ENCODE data around the gene ATCAY. TPM values are rescaled to one million over a fixed set of nuclear protein-coding genes. Genes with fewer than 3 reads are reported as not detected.
A peak's percentile ranks its signal among the peaks of the same experiment; 100 is the strongest.

The ATCAY gene
- total and polyA plus RNA-seq, 2 of the 13 experiments (the other 11 are each of a cell fraction or from before 2014, with no cell fraction given), result not detected

DNA sequence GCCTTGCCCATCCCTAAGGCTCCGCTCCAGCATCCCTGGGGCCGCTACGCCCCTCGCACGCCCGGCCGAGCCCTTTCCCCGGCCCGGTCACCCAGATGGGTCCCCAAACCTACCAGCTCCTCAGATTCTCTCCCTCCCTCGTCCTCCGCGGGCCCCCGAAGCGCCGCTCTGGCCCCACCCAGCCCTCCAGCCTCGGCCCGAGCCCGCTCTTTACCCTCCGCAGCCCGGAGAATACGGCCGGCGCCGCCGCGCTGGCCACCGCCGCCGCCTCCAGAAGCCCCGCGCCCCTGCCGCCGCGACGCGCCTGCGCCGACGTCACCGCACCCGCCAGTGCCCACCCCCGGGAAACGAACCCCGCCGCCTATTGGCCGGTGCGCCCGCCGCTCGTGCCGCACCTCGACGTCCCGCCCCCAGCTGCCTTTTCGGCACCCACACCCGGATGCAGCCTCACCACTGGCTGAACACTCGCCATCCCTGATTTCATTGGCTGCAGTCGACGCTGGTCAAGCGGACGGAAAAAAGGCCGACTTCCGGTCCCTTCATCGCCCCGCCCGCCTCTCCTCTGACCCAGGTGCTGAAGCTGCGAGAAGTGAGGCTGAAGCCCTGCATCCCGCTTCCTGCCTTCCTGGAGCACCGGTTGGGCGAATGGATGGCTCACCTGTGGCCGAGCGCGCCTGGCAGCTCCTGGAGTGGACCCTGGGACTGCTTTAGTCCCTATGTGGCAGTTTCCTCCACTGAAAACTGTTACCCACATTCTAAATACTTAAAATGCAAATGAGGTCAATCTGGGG lies 90.5 kb downstream of the ATCAY start, which contains the start of gene DAPK3 (continued):
- TF ChIP-seq ZNF781 (CRISPR knock-in tag; IDR thresholded peaks at IDR 0.05; ENCODE audit: borderline replicate concordance, not compliant biosample characterization) (no peak), ZNF7 (CRISPR knock-in tag; IDR thresholded peaks at IDR 0.05) (no peak), YY1 (IDR thresholded peaks at IDR 0.05; ENCODE audit: insufficient read depth, insufficient replicate concordance, low read depth, low read length) (peak; percentile 29), ZNF792 (CRISPR knock-in tag; IDR thresholded peaks at IDR 0.05) (0 out of 2 replicates have a peak, but pooled peaks have one; percentile 23), ZNF3 (CRISPR knock-in tag; IDR thresholded peaks at IDR 0.05) (no peak), PITX1 (CRISPR knock-in tag; IDR thresholded peaks at IDR 0.05) (no peak), AHR (CRISPR knock-in tag; IDR thresholded peaks at IDR 0.05) (no peak), SOX13 (IDR thresholded peaks at IDR 0.05) (no peak), SOX13 (CRISPR knock-in tag; conservative IDR thresholded peaks at IDR 0.05 in 1 of 2, IDR thresholded peaks at IDR 0.05 in 1 of 2) (0 out of 4 replicates have a peak, but pooled peaks of 1 of the 2 experiments have one; percentile 50), ZNF546 (CRISPR knock-in tag; conservative IDR thresholded peaks at IDR 0.05) (no peak), SP140L (CRISPR knock-in tag; IDR thresholded peaks at IDR 0.05; ENCODE audit: borderline replicate concordance) (no peak), NFE2 (CRISPR knock-in tag; IDR thresholded peaks at IDR 0.05) (no peak), NR1H2 (CRISPR knock-in tag; IDR thresholded peaks at IDR 0.05; ENCODE audit: borderline replicate concordance, low read depth) (no peak), CAMTA2 (CRISPR knock-in tag; IDR thresholded peaks at IDR 0.05; ENCODE audit: borderline replicate concordance) (no peak), ZNF713 (CRISPR knock-in tag; IDR thresholded peaks at IDR 0.05) (no peak), SRSF4 (IDR thresholded peaks at IDR 0.05; ENCODE audit: low read depth, low read length, poor library complexity, severe bottlenecking) (no peak)
- TF ChIP-seq, protein P1, sequence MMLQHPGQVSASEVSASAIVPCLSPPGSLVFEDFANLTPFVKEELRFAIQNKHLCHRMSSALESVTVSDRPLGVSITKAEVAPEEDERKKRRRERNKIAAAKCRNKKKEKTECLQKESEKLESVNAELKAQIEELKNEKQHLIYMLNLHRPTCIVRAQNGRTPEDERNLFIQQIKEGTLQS (CRISPR knock-in tag; IDR thresholded peaks at IDR 0.05), result peak; percentile 37; the same call in 1 of the 2 replicates
- TF ChIP-seq, protein P2, sequence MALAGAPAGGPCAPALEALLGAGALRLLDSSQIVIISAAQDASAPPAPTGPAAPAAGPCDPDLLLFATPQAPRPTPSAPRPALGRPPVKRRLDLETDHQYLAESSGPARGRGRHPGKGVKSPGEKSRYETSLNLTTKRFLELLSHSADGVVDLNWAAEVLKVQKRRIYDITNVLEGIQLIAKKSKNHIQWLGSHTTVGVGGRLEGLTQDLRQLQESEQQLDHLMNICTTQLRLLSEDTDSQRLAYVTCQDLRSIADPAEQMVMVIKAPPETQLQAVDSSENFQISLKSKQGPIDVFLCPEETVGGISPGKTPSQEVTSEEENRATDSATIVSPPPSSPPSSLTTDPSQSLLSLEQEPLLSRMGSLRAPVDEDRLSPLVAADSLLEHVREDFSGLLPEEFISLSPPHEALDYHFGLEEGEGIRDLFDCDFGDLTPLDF (CRISPR knock-in tag; IDR thresholded peaks at IDR 0.05), result no peak
- TF ChIP-seq, protein P3, sequence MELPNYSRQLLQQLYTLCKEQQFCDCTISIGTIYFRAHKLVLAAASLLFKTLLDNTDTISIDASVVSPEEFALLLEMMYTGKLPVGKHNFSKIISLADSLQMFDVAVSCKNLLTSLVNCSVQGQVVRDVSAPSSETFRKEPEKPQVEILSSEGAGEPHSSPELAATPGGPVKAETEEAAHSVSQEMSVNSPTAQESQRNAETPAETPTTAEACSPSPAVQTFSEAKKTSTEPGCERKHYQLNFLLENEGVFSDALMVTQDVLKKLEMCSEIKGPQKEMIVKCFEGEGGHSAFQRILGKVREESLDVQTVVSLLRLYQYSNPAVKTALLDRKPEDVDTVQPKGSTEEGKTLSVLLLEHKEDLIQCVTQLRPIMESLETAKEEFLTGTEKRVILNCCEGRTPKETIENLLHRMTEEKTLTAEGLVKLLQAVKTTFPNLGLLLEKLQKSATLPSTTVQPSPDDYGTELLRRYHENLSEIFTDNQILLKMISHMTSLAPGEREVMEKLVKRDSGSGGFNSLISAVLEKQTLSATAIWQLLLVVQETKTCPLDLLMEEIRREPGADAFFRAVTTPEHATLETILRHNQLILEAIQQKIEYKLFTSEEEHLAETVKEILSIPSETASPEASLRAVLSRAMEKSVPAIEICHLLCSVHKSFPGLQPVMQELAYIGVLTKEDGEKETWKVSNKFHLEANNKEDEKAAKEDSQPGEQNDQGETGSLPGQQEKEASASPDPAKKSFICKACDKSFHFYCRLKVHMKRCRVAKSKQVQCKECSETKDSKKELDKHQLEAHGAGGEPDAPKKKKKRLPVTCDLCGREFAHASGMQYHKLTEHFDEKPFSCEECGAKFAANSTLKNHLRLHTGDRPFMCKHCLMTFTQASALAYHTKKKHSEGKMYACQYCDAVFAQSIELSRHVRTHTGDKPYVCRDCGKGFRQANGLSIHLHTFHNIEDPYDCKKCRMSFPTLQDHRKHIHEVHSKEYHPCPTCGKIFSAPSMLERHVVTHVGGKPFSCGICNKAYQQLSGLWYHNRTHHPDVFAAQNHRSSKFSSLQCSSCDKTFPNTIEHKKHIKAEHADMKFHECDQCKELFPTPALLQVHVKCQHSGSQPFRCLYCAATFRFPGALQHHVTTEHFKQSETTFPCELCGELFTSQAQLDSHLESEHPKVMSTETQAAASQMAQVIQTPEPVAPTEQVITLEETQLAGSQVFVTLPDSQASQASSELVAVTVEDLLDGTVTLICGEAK (IDR thresholded peaks at IDR 0.05), result peak; percentile 50; the same call in 1 of the 2 replicates
- TF ChIP-seq, protein P3 (CRISPR knock-in tag; IDR thresholded peaks at IDR 0.05), result no peak
